B cell (primary cell): ENCODE measurements around the gene MAPKAP1. TPM values are rescaled to one million over a fixed set of nuclear protein-coding genes. Genes with fewer than 3 reads are reported as not detected.
A peak's percentile ranks its signal among the peaks of the same experiment; 100 is the strongest.

Experiments used
- ATAC-seq: fragments of 200-7000 bp; cut with Tn5 transposase; one replicate; pipeline ENCODE4 v1.10.0; 2021; ENCODE audit warnings: low read depth, mild to moderate bottlenecking, moderate number of reproducible peaks, moderate library complexity
- CTCF ChIA-PET: fragments of 350-600 bp; sonication (Branson Sonifier 250); formaldehyde crosslinking; loops from one replicate; lab custom pipeline; 2021; ENCODE audit warnings: antibody characterized with exemption, inconsistent platforms; lab: Charles Lee
- POLR2A ChIA-PET: fragments of 350-600 bp; sonication (Branson Sonifier 250); formaldehyde crosslinking; loops from one replicate; lab custom pipeline; 2021; ENCODE audit warnings: antibody characterized with exemption; lab: Charles Lee
- DNase-seq: peaks from one replicate; pipeline ENCODE4 v3.0.0; 2013
- H2AFZ ChIP-seq: 2 replicates; pipeline ENCODE4 v1.6.1; 2012; ENCODE audit warnings: mild to moderate bottlenecking, low read depth, low read length; ENCODE audit not compliant: insufficient read depth, poor library complexity, severe bottlenecking
- H3K27ac ChIP-seq, 2 donors: 1 replicate in 1 of 2; 2 replicates in 1 of 2; pipeline ENCODE4 v1.5.1; 2012 to 2013; ENCODE audit warnings: low read length in 2 of 2, mild to moderate bottlenecking in 2 of 2, moderate library complexity in 1 of 2
- H3K27me3 ChIP-seq, 4 experiments: fragments of 200-600 bp in 1 of 4; sonication (generic) in 1 of 4; replicated peaks in 1 of 4; 1 replicate in 2 of 4; 2 replicates in 2 of 4; pipeline versions ENCODE4 v1.6.1 to v1.7.0; 2013 to 2016; ENCODE audit warnings: low read length in 3 of 4, mild to moderate bottlenecking in 2 of 4, mixed read lengths in 1 of 4, moderate library complexity in 1 of 4; ENCODE audit not compliant: insufficient read depth in 4 of 4, control insufficient read depth in 3 of 4; ENCODE audit errors: control extremely low read depth in 1 of 4
- H3K36me3 ChIP-seq, 2 experiments: replicated peaks in 1 of 2; 1 replicate in 1 of 2; 2 replicates in 1 of 2; pipeline versions ENCODE4 v1.6.1 to v1.7.1; 2013; ENCODE audit warnings: low read length in 1 of 2; ENCODE audit not compliant: insufficient read depth in 2 of 2, control insufficient read depth in 1 of 2; ENCODE audit errors: control extremely low read depth in 1 of 2, extremely low read depth in 1 of 2
- H3K4me1 ChIP-seq, 2 donors: fragments of 200-600 bp in 1 of 2; sonication (generic) in 1 of 2; 1 replicate in 1 of 2; 2 replicates in 1 of 2; pipeline versions ENCODE4 v1.5.1 to v1.6.1; 2013 to 2017; ENCODE audit warnings: low read length in 2 of 2; ENCODE audit not compliant: control insufficient read depth in 2 of 2, insufficient read depth in 2 of 2
- H3K4me2 ChIP-seq: replicated peaks from 2 replicates; pipeline ENCODE3; 2012; ENCODE audit warnings: mild to moderate bottlenecking, low read depth, low read length; ENCODE audit not compliant: poor library complexity, severe bottlenecking
- H3K4me3 ChIP-seq, 5 experiments: fragments of 200-600 bp in 1 of 5; sonication (generic) in 1 of 5; 1 replicate in 3 of 5; 2 replicates in 2 of 5; pipeline versions ENCODE4 v1.5.1 to v1.7.0; 2011 to 2016; ENCODE audit warnings: low read length in 4 of 5, mild to moderate bottlenecking in 4 of 5, low read depth in 2 of 5, control low read depth in 1 of 5, moderate library complexity in 1 of 5; ENCODE audit not compliant: insufficient read depth in 1 of 5; ENCODE audit errors: control extremely low read depth in 1 of 5, extremely low read depth in 1 of 5
- H3K79me2 ChIP-seq: fragments of 200-600 bp; sonication (generic); one replicate; pipeline ENCODE4 v1.6.0; 2016; ENCODE audit warnings: low read length; ENCODE audit not compliant: control insufficient read depth, insufficient read depth
- H3K9ac ChIP-seq: fragments of 200-600 bp; sonication (generic); 2 replicates; pipeline ENCODE4 v1.6.1; 2017; ENCODE audit warnings: mild to moderate bottlenecking, low read length, moderate library complexity
- H3K9me3 ChIP-seq, 3 donors: one replicate each; pipeline versions ENCODE4 v1.6.1 to v1.7.1; 2013; ENCODE audit warnings: low read length in 2 of 3; ENCODE audit not compliant: control insufficient read depth in 2 of 3, insufficient read depth in 1 of 3; ENCODE audit errors: control extremely low read depth in 1 of 3
- H4K20me1 ChIP-seq: 2 replicates; pipeline ENCODE4 v1.6.0; 2012; ENCODE audit warnings: mild to moderate bottlenecking, low read length; ENCODE audit not compliant: insufficient read depth, control insufficient read depth, poor library complexity, severe bottlenecking
- H3K27ac Mint-ChIP-seq: one replicate; pipeline ENCODE4 v1.8.0; 2021; ENCODE audit warnings: mixed read lengths
- H3K27me3 Mint-ChIP-seq: one replicate; pipeline ENCODE4 v1.8.0; 2021; ENCODE audit warnings: mixed read lengths
- H3K4me1 Mint-ChIP-seq: one replicate; pipeline ENCODE4 v1.8.0; 2021; ENCODE audit warnings: mixed read lengths
- H3K4me3 Mint-ChIP-seq: one replicate; pipeline ENCODE4 v1.8.0; 2021; ENCODE audit warnings: mixed read lengths
- H3K9me3 Mint-ChIP-seq: one replicate; pipeline ENCODE4 v1.8.0; 2022; ENCODE audit warnings: mixed read lengths; ENCODE audit not compliant: insufficient read depth
- EZH2 ChIP-seq: IDR thresholded peaks from 2 replicates; pipeline ENCODE4 v1.6.1; 2012; ENCODE audit warnings: borderline replicate concordance, low read depth, mild to moderate bottlenecking, moderate library complexity, low read length; ENCODE audit not compliant: insufficient read depth, poor library complexity, severe bottlenecking
- WGBS: methylation state at CpG from one replicate; pipeline ENCODE4 v1.1.5; 2013; ENCODE audit warnings: missing lambda C conversion rate; ENCODE audit not compliant: insufficient coverage; 5-methylcytosine and 5-hydroxymethylcytosine counted together
- intact Hi-C: fragments of 100-400 bp; cut with micrococcal nuclease; formaldehyde crosslinking; loops from one replicate; pipeline ENCODE4 v1.10.0; 2022
- polyA plus RNA-seq: library from polyadenylated mRNA; depleted of rRNA; stranded (reverse); fragments of >200 nt; gene quantifications from 2 replicates; pipeline ENCODE4 v1.2.3, GENCODE V29; 2012
- total RNA-seq, 2 donors: library from RNA; stranded (reverse); fragments of 120-200 nt in 1 of 2; gene quantifications; 1 replicate in 1 of 2; 2 replicates in 1 of 2; pipeline versions ENCODE4 v1.2.3 to v1.2.4, GENCODE V29; 2013 to 2022
- TF ChIP-seq, protein P1 (sequence below): fragments of 200-600 bp; IDR thresholded peaks from one replicate; pipeline ENCODE4 v1.8.0; 2022; ENCODE audit warnings: antibody characterized with exemption, mild to moderate bottlenecking

MAPKAP1 gene
- total and polyA plus RNA-seq, 2 donors (not counting 1 experiment from before 2014, with no cell fraction given) = 51.6 to 62.4 TPM

GRCh38 chr9:125748446-125749099, 41.6 kb upstream of the MAPKAP1 start:
- TF ChIP-seq, protein P1, sequence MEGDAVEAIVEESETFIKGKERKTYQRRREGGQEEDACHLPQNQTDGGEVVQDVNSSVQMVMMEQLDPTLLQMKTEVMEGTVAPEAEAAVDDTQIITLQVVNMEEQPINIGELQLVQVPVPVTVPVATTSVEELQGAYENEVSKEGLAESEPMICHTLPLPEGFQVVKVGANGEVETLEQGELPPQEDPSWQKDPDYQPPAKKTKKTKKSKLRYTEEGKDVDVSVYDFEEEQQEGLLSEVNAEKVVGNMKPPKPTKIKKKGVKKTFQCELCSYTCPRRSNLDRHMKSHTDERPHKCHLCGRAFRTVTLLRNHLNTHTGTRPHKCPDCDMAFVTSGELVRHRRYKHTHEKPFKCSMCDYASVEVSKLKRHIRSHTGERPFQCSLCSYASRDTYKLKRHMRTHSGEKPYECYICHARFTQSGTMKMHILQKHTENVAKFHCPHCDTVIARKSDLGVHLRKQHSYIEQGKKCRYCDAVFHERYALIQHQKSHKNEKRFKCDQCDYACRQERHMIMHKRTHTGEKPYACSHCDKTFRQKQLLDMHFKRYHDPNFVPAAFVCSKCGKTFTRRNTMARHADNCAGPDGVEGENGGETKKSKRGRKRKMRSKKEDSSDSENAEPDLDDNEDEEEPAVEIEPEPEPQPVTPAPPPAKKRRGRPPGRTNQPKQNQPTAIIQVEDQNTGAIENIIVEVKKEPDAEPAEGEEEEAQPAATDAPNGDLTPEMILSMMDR = no peak
- TF ChIP-seq EZH2 = no peak
- intact Hi-C loops = loop anchor here (5.0 kb wide), 6 partner anchors 116 to 974 kb away; partner anchors contain the start of gene GOLGA1
- no peaks in the 10 kb centered on the region for H3K9me3 Mint-ChIP-seq
- no peaks in the 10 kb centered on the region for H3K27me3 ChIP-seq
- peak overlapping the region; percentile 90 for H2AFZ ChIP-seq
- H3K4me1 Mint-ChIP-seq = peaks cover 45% of the 10 kb centered on the region
- 13% methylated on average over 26 of the region's 30 CpGs for WGBS
- H3K4me1 ChIP-seq = peaks cover 16% of the 10 kb centered on the region in 2 donors
- peak overlapping the region; percentile 87 for H3K4me3 Mint-ChIP-seq
- peaks cover 35% of the 10 kb centered on the region for H3K79me2 ChIP-seq
- H4K20me1 ChIP-seq = no peaks in the 10 kb centered on the region
- no peaks in the 10 kb centered on the region for H3K27me3 Mint-ChIP-seq
- ATAC-seq (no peak), DNase-seq (no peak)
- H3K9me3 ChIP-seq = no peaks in the 10 kb centered on the region
- H3K4me3 ChIP-seq = peak overlapping the region; percentile 74 to 94 (median 89)
- peak overlapping the region in 1 of 2 donors; percentile 74 for H3K27ac ChIP-seq
- H3K9ac ChIP-seq = peak overlapping the region; percentile 81
- CTCF ChIA-PET = interaction anchor here (0.7 to 1.7 kb wide), 4 partner anchors 9 to 341 kb away, joined by 3 to 4 read pairs (median 3); no protein-coding TSS in a partner anchor
- H3K4me2 ChIP-seq = peak overlapping the region; percentile 73
- peak overlapping the region; percentile 84 for H3K27ac Mint-ChIP-seq
- H3K36me3 ChIP-seq = no peaks in the 10 kb centered on the region
- POLR2A ChIA-PET = interaction anchor here (0.5 to 1.2 kb wide), 2 partner anchors 11 to 260 kb away, joined by 3 to 5 read pairs; no protein-coding TSS in a partner anchor
